ENCODE results near the gene TSPAN4. TPM values are rescaled to one million over a fixed set of nuclear protein-coding genes. Genes with fewer than 3 reads are reported as not detected.

Gene TSPAN4
- total and polyA plus RNA-seq, 2 of the 13 experiments (the other 11 are each of a cell fraction or from before 2014, with no cell fraction given): 31.7 to 68.3 TPM

- TF ChIP-seq ZNF749 (CRISPR knock-in tag; IDR thresholded peaks at IDR 0.05; ENCODE audit: borderline replicate concordance) (no peak), ZNF782 (CRISPR knock-in tag; IDR thresholded peaks at IDR 0.05; ENCODE audit: borderline replicate concordance) (0 out of 2 replicates have a peak, but pooled peaks have one; percentile 49), NRL (CRISPR knock-in tag; IDR thresholded peaks at IDR 0.05; ENCODE audit: borderline replicate concordance) (no peak), ZNF33B (CRISPR knock-in tag; IDR thresholded peaks at IDR 0.05) (no peak), ZNF503 (CRISPR knock-in tag; IDR thresholded peaks at IDR 0.05) (no peak), MYC (CRISPR knock-in tag; IDR thresholded peaks at IDR 0.05; ENCODE audit: borderline replicate concordance) (0 out of 2 replicates have a peak, but pooled peaks have one; percentile 2), PRPF4 (IDR thresholded peaks at IDR 0.05; ENCODE audit: low read depth, low read length, poor library complexity, severe bottlenecking) (no peak), IKZF5 (CRISPR knock-in tag; IDR thresholded peaks at IDR 0.05) (no peak), THAP8 (CRISPR knock-in tag; IDR thresholded peaks at IDR 0.05; ENCODE audit: borderline replicate concordance) (0 out of 2 replicates have a peak, but pooled peaks have one; percentile 69), LCORL (IDR thresholded peaks at IDR 0.05) (no peak), LCORL (CRISPR knock-in tag; IDR thresholded peaks at IDR 0.05) (no peak), ZNF430 (CRISPR knock-in tag; IDR thresholded peaks at IDR 0.05) (no peak), GFI1 (CRISPR knock-in tag; IDR thresholded peaks at IDR 0.05; ENCODE audit: borderline replicate concordance) (no peak), ZNF143 (CRISPR knock-in tag; IDR thresholded peaks at IDR 0.05) (no peak), SOX5 (CRISPR knock-in tag; IDR thresholded peaks at IDR 0.05; ENCODE audit: borderline replicate concordance) (no peak), ZBTB40 (IDR thresholded peaks at IDR 0.05) (no peak), ZBTB40 (CRISPR knock-in tag; IDR thresholded peaks at IDR 0.05) (0 out of 2 replicates have a peak, but pooled peaks have one; percentile 1), MTF1 (CRISPR knock-in tag; IDR thresholded peaks at IDR 0.05) (no peak)
Observed at GRCh38 chr11:910044-910588, 67.5 kb downstream of the TSPAN4 start (continued).
